GM21515 (cell line): ENCODE results near the gene THAP5.

Experiments
- ATAC-seq: cut with Tn5 transposase; IDR thresholded peaks from one replicate; pipeline ENCODE4 v1.9.1; 2021; ENCODE audit not compliant: unreplicated experiment

The THAP5 gene, protein sequence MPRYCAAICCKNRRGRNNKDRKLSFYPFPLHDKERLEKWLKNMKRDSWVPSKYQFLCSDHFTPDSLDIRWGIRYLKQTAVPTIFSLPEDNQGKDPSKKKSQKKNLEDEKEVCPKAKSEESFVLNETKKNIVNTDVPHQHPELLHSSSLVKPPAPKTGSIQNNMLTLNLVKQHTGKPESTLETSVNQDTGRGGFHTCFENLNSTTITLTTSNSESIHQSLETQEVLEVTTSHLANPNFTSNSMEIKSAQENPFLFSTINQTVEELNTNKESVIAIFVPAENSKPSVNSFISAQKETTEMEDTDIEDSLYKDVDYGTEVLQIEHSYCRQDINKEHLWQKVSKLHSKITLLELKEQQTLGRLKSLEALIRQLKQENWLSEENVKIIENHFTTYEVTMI

DNA sequence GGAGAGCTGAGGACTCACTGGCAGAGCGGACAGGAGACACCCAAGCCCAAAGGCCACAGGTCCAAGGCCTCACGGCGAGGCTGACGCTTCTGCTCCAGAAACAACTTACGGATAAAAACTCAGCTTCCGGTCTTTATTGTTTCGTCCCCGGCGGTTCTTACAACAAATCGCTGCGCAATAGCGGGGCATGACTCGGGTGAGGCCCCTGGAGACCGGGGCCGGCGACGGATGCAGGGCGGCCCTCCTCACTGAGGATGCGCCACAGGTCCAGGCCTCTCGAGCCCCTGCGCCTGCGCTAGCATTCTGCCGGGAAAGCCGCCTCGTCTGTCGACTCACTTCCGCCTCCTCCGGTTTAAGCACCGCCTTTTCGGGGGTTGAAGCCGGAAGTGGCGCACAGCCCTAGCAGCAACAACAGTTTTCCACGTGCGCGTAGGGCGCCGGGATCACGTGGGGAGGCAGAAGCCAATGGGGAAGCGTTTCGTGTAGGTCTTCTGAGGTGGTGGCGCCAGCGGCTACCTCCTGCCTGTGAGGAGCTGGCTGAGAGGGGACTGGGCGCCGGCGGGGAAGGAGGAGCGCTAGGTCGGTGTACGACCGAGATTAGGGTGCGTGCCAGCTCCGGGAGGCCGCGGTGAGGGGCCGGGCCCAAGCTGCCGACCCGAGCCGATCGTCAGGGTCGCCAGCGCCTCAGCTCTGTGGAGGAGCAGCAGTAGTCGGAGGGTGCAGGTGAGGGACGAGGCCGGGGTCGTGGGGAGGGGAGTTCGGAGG is at the start of gene THAP5, which contains the start of gene DNAJB9:
THAP5 (minus strand) TSS at position 326 of the 765 bp plus-strand sequence; CDS start at position 189, 137 bp downstream.
DNAJB9 (plus strand) TSS at position 494 of the 765 bp plus-strand sequence. CDS start 1,853 bp downstream, outside the sequence.
- peak; percentile 96 for ATAC-seq

DNA sequence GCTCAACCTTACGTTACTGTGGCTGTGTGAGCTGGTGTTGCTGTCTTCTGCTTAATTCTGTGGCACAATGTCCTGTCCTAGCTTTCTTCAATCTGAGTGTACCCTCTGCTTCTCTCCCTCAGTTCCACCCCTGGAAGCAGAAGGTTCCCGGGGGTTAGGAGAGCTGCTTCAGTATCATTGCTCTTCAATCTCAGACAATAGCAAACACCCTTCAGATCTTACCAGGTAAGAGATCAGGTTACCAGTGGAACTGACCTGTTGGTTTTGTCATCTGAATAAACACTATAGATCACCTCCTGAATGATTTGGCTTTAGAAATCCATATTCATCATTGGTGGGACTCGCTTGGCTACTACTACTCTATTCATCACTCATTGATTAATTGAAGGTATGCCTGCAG is 48.5 kb upstream of the THAP5 start:
- ATAC-seq: no peak

DNA sequence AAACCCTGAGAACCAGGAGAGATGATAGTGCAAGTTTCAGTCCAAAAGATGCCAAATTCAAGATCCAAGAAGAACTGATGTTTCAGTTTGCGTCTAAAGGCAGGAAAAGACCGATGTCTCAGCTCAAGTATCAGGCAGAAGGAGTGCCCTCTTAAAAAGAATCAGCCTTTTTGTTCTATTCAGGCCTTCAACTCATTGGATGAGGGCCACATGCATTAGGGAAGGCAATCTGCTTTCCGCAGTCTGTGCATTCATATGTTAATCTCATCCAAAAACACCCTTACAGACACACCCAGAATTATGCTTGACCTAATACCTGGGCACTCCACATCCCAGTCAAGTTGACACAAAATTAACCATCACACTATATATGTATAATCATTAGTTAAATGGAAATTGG is 45.4 kb upstream of the THAP5 start:
- ATAC-seq: no peak

DNA sequence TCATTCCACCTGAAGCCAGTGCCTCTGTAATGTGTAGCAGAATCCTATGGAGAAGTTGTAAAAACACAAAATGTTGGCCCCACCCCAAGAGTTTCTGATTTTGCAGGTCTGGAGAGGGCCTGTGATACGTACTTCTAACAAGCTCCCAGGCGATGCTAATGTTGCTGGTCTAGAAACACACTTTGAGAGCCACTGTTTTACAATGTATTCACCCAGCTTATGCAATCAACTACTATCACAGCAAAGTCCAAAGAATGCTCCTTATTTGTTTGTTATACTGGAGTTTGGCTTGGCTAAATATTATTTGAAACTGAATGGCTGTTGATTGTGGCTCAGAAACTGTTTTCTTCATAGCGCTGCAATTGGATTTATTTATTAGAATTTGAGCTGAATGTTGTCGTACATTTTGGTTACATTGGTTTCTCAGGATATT is 44.5 kb upstream of the THAP5 start:
- no peak for ATAC-seq

DNA sequence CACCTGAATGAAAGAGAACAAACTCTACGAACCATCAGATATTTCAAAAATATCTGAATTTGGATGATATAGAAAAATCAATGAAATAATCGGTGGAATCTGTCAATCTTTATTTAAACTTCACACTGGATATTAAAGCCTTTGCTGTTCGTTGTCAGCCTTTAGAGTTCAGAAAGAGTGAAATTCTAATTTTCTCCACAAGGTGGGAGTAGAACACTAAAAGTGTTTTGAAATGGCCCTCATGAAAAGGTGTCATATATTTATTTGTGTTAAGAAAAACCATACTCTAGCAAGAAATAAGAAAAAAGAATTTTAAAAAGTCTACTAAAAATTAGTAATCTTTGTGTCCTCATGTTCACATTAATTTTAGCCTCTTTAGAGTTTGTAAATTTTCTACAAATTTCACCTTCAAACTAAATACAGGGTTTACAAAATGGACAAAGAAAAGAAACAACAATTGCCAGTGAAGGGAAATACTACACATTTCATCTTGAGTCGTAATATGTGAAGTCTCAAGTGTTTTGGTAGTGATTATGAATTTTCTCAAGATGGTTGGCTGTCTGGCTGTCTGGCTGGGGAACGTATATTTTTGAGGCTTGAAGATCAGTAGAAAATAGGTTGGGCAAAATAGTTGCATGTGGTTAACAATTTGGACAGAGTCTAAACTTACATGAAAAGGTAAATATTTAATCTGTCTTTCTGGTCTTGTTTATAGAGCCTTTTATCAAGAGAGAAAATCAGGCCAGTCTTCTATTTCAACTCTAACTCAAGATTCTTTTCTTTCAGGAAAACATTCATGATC is 43.8 kb upstream of the THAP5 start:
- peak; percentile 87 for ATAC-seq

DNA sequence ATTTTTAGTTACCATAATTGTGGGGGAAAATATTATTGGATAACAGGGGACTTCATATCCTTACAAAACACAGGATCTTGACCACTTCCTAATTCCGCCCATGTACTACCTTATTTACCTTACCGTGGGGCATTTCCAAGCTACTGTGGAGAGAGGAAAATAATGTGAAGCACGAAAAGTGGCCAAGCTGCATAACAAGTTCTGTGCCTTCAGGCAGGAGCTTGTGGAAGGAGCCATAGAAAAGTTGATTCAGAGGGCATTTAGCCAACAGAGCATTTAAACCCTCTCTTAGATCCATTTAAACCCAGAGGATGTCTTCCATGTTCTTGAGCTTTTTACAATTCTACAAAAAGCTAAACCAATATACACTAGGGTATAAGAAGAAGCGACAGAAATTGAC is 41.8 kb upstream of the THAP5 start:
- ATAC-seq: no peak

DNA sequence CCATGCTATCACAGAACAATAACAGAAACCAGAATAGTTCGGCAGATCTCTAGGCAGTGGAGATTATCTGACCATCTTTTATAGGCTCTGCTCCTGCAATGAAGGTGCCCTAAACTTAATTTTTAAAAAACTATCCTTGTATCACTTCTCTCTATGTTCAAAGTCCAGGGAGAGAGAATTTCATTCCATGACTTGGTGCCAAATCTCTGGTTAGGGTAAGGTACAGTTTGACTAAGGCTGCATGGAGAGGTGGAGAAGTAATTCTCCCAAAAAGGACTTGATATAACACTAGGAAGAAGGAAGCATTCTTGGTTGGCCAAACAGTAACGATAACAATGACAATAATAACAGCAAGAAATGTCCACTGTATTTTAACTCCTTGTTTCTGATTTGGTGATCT is 40.1 kb upstream of the THAP5 start:
- ATAC-seq: no peak

DNA sequence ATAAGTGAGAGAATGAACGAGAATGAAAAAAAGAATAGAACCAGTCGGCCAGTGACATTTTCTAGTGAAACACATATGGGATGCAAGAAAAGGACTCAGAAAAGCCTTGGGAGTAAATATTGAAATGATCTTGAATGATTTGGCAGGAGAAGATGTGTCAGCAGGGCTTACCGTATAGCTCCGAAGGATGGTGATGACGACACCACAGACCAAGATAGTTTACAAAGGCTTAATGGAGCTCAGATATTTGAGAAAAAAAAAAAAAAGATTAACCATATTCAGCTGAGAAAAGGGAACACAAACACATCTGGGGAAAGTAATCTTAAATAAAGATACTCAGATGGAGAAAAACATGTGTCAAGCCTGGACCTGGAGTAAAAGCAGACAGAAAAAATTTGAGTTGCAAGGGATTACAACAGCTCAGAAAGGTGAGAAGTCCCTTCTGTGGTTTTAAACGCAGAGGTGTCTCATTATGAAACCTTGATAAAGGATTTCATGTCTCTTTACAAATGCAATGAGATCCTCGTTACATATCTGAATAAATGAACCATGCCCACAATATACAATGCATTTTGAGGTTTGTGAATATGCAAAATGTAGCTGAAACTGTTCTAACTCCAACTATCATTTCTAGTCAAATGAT is 36.2 kb upstream of the THAP5 start:
- no peak for ATAC-seq

DNA sequence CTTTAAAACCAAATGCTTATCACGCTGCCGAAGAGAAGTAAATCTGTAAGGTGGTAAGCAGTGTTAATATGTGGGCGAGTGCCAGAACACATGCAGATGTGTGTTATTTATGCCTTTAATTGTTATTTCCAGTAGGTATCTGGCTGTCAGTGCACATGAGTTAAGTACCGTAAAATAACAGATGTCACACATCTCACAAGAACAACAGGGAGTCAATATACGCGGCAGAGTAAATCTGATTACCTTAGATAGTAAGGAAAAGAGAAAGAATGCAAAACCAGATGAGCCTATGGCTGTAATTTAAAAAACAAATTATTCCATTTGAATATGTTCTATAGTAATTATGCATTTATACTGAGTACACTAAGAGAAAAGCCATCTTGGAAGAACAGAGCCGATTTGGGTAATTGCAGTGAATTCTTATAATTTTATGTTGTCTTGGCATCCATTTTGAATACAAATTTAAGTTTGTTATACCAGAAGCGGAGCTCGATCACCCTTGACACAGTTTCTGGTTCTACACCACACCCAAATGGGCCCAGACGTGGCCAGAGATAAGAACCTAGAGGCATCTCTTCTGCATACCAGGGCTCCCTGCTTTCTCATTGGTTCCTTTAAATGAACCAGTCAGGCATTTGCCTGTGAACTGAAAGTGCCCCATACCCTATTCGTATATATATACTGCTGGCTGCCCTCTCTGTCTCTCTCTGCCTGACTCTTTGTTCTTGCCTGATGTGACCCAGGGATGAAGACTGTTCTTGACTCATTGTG is 35.0 kb upstream of the THAP5 start:
- no peak for ATAC-seq

DNA sequence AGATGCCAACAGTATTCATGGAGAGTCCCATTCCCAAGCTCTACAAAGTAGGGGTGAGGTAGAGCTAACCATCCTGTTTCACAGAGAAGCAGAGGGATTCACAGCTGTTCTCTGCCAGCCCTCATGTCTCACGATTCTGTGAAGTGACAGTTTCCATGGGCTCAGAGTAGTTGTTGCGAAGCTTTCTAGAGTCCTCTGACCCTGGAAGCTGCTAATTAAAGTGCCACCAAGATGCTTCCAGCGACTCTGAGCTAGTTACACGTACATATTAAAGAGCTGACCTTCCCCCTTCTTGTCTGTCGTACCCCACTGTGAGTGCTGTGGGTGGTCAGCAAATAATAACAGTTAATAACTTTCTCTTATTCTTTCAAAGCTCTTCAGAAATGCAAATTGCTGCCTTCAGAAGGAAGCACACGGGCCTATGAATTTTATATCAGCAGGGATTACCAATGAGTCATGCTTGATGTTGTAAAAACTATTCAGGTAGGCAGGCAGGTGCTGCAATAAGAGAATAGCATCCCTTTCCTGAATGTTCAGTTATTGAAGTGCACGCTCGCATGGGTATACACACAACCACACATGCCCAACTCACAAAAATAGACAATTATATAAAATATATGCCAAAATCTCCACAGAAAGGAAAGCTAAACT is 34.3 kb upstream of the THAP5 start:
- no peak for ATAC-seq

DNA sequence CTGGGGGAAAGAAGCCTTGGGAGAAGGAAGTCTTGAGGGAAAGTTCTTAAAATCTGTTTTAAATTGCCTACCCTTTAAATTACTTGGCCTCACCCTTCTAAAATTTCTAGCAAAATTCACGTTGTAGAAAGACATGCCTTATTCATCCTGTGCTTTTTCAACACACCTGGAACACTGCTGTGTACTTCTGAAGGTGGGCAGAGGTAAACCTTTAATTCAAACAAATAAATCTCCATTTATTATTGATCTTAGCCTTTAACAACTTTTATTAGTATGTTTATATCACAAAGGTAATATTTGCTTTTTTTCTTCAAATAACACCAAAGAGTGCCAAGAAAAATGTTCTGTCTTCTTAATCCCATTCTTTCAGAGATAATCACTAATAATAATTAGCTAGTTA is 30.9 kb upstream of the THAP5 start:
- no peak for ATAC-seq

DNA sequence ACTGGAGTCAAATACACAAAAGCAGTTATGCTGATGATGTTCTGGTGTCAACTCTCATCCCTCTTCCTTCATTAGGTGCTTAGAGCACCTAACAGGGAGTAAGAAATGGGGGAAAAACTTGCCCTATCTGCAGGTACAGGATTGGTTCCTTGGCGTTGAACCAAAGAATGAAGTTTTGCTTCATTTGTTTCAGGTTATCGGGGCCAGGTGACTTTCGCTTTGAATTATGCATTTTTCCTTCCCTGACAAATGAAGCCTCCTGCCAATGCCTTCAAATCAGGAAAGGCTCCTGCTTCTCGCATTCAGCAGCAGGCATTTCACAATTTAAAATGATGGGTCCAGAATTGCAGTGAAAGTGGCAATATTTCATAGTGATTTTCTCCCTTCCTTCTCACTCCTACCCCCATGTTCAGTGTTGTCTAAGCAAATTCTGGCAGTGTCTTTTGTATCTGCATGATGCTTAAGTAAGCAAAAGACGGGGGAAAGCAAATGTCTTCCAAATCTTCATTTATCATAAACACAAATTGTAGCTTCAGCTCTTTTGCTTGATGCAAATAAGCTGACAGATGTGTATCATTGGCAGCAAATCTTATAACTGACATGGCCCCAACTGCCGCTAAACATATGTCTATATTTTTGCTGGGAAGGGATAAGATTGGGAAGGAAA is 29.5 kb upstream of the THAP5 start:
- ATAC-seq: no peak

DNA sequence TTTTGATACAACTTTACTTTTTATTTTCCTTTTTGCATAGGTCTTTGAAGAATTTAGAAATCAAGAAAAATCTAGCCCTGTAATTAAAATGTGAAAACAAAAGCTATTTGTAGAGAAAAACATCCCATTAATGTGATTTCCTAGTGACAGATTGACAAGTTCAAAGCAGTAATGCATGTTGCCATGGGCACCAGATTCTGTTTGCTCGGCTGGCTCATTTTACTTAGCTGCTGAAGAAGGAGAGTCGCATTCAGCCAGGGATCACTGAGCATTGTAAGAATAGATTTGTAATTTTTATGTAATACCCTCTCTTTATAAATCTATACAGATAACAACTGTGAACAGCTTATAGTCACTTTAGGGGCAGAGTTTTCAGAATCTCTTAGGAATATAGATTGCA is 28.6 kb upstream of the THAP5 start:
- no peak for ATAC-seq

DNA sequence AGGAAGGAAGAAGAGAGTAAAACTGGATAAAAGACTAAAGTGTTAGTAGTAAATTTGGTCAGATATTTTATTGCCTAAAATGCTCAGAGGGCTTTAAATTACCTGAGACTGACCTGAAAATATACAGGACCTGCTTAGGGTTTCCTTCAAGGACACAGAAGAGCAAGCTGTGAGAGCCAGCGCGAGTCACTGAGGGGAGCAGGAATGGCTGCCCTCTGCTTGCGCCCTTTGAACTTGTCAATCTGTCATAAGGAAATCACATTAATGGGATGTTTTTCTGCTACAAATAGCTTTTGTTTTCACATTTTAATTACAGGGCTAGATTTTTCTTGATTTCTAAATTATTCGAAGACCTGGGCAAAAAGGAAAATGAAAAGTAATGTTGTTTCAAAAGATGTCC is 27.1 kb upstream of the THAP5 start:
- ATAC-seq: peak; percentile 73

DNA sequence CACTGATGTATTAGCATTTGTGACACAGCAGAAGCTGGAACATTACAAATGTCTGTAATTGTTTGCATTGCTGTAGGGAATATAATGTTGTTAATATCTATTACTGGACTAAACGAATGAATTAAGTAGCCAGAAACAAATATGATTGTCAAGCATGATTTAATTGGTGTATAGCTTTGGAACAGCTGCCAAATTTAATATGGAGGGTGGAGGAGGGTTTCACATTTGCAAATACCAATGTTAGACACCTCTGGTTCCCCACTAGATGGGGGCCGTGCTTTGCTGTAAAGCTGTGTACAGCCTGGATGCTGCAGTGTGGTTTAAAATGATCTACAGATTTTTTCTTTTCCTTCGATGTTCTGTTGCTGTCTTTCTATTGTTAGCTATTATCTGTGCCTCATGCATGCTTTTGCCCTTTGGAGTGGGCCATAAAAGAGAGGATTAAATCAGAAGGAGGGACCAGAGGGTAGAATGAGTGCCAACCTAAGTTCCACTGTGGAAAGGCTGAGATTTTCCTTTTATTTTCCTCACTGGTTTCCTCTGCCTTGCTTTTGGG is 23.2 kb upstream of the THAP5 start:
- no peak for ATAC-seq

DNA sequence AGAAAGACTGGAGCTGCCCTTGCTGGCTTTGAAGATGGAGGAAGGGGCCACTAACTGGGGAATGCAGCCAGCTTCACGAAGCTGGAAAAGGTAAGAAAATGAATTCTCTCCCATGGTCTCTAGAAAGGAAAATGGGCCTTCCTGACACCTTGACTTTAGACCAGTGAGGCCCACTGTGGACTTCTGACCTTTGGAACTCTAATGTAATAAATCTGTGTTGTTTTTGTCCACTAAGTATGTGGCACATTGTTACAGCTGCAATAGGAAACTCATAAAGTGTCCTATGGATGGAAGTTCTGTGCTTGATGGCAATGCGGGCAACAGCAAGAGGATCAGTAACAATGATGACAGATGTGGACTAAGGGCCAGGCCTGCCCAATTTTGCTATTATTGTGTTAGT is 21.1 kb upstream of the THAP5 start:
- no peak for ATAC-seq

DNA sequence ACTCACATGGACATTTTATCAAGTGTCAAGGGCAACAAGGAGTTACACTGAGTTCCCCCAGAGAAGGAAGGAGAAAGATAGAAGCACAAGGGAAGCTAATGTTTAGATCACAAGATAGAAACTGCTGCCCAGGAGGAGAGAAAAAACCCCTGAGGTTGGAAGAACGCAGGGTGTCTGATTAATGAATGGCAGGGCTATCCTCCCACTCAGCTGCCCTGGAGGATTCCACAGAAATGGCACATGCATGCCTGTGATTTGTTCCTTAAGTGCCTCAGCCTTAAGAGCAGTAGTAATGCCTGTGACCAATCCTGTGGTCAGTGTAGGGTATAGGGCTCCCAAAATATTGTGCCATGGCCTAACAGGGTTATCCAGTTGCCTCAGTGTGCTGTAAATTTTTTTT is 20.4 kb upstream of the THAP5 start:
- ATAC-seq: no peak

DNA sequence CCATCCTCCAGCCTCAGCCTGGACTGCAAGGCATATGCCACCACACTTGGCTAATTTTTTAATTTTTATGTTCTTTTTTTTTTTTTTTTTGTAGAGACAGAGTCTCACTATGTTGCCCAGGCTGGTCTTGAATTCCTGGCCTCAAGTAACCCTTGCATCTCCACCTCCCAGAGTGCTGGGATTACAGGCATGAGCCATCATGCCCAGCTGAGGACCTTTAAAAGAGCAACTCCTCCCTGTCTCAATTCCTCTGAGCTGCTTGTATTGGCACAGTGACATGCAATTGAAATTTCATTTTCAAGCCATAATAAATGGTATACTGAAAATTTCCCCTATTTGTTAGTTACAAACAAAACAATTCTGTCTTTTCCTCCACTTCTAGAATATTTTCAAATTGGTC is 19.7 kb upstream of the THAP5 start:
- ATAC-seq: no peak

DNA sequence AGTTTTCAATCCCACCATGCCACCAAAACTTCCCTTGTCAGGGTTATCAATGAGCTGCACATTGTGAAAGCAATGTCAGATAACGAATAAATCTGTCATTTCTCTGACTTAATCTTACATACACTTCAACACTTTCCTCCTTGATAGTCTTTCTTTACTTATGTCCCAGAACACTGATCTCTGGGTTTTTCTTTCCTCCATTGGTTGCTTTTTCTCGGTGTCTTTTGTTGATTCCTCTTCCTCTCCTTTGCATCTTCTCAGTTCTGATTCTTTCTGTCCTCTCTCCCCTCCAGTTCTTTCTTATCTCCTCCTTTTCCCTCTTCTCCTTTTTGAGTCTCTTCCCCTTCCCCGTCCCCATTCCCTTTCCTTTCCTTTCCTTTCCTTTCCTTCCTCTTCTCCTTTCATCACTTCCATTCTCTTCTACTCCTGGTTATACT is 16.8 kb upstream of the THAP5 start:
- no peak for ATAC-seq
